IMR-90 (cell line): Measurements from ENCODE around the gene PCBP4. TPM values are rescaled to one million over a fixed set of nuclear protein-coding genes. Genes with fewer than 3 reads are reported as not detected.

Source experiments
- ATAC-seq: fragments of 200-7000 bp; cut with Tn5 transposase; 2 replicates; pipeline ENCODE4 v1.9.1; 2020; ENCODE audit warnings: low read depth, mild to moderate bottlenecking, moderate library complexity
- BruUV-seq: library from RNA; stranded (reverse); fragments of 400-500 nt; replicated peaks from 2 replicates; lab custom pipeline; 2021; lab: Mats Ljungman, UMichigan
- CTCF ChIA-PET: fragments of 300-600 bp; formaldehyde crosslinking; extraction: SDS; loops from one replicate; lab custom pipeline; 2021; ENCODE audit warnings: antibody characterized with exemption; lab: Yijun Ruan, JAX
- POLR2A ChIA-PET: fragments of 300-600 bp; sonication (Branson Sonifier 250); formaldehyde crosslinking; loops from one replicate; lab custom pipeline; 2022; ENCODE audit warnings: antibody characterized with exemption; ENCODE audit not compliant: unreplicated experiment; lab: Charles Lee
- DNase-seq: peaks from one replicate; pipeline ENCODE4 v3.0.0; 2013
- H2AFZ ChIP-seq: replicated peaks from 2 replicates; pipeline ENCODE3; 2013; ENCODE audit warnings: low read length, mild to moderate bottlenecking; ENCODE audit not compliant: poor library complexity
- H2AK5ac ChIP-seq: 2 replicates; pipeline ENCODE4 v1.6.1; 2013; ENCODE audit warnings: low read depth, low read length, inconsistent platforms
- H2AK9ac ChIP-seq: replicated peaks from 2 replicates; pipeline ENCODE3; 2013; ENCODE audit warnings: mild to moderate bottlenecking, low read depth, low read length, moderate library complexity; ENCODE audit not compliant: poor library complexity
- H2BK120ac ChIP-seq: 2 replicates; pipeline ENCODE4 v1.6.1; 2013; ENCODE audit warnings: low read depth, low read length, inconsistent platforms
- H2BK15ac ChIP-seq: 3 replicates; pipeline ENCODE4 v1.6.1; 2013; ENCODE audit warnings: low read depth, low read length, inconsistent platforms
- H2BK20ac ChIP-seq: 2 replicates; pipeline ENCODE4 v1.6.1; 2013; ENCODE audit warnings: low read depth, mild to moderate bottlenecking, inconsistent platforms, low read length, moderate library complexity
- H2BK5ac ChIP-seq: 2 replicates; pipeline ENCODE4 v1.6.1; 2013; ENCODE audit warnings: mild to moderate bottlenecking, low read depth, low read length, inconsistent platforms; ENCODE audit not compliant: poor library complexity, severe bottlenecking
- H3K14ac ChIP-seq: replicated peaks from 2 replicates; pipeline ENCODE4 v1.6.1; 2013; ENCODE audit warnings: low read depth, low read length, inconsistent platforms
- H3K18ac ChIP-seq: 2 replicates; pipeline ENCODE4 v1.6.1; 2013; ENCODE audit warnings: low read depth, low read length, control low read depth
- H3K23ac ChIP-seq: 2 replicates; pipeline ENCODE4 v1.6.1; 2013; ENCODE audit warnings: low read depth, low read length, inconsistent platforms
- H3K27ac ChIP-seq: 2 replicates; pipeline ENCODE4 v1.5.1; 2013; ENCODE audit warnings: mild to moderate bottlenecking, control low read depth, low read length; ENCODE audit not compliant: insufficient read depth
- H3K27me3 ChIP-seq: 2 replicates; pipeline ENCODE4 v1.6.1; 2013; ENCODE audit warnings: low read length; ENCODE audit not compliant: control insufficient read depth, insufficient read depth
- H3K36me3 ChIP-seq: 2 replicates; pipeline ENCODE4 v1.6.1; 2013; ENCODE audit warnings: low read length, mixed read lengths; ENCODE audit not compliant: control insufficient read depth, insufficient read depth
- H3K4ac ChIP-seq: 2 replicates; pipeline ENCODE4 v1.6.1; 2013; ENCODE audit warnings: low read depth, low read length, inconsistent platforms
- H3K4me1 ChIP-seq: 2 replicates; pipeline ENCODE4 v1.6.1; 2013; ENCODE audit warnings: low read length, mixed read lengths; ENCODE audit not compliant: control insufficient read depth, insufficient read depth
- H3K4me2 ChIP-seq: 2 replicates; pipeline ENCODE4 v1.6.1; 2013; ENCODE audit warnings: low read depth, mild to moderate bottlenecking, control low read depth, low read length, moderate library complexity
- H3K4me3 ChIP-seq: 2 replicates; pipeline ENCODE4 v1.5.1; 2013; ENCODE audit warnings: low read depth, mild to moderate bottlenecking, control low read depth, low read length, moderate library complexity; ENCODE audit not compliant: insufficient read depth
- H3K56ac ChIP-seq: 2 replicates; pipeline ENCODE4 v1.6.1; 2013; ENCODE audit warnings: low read length, inconsistent platforms; ENCODE audit not compliant: insufficient read depth; ENCODE audit errors: extremely low read depth
- H3K79me1 ChIP-seq, 2 experiments: 2 replicates each; pipeline ENCODE4 v1.6.1; 2013; ENCODE audit warnings: low read length in 2 of 2, inconsistent platforms in 1 of 2, low read depth in 1 of 2
- H3K9ac ChIP-seq: 2 replicates; pipeline ENCODE4 v1.6.1; 2013; ENCODE audit warnings: low read depth, low read length, control low read depth
- H3K9me1 ChIP-seq: 2 replicates; pipeline ENCODE4 v1.6.1; 2013; ENCODE audit warnings: low read length, inconsistent platforms; ENCODE audit not compliant: insufficient read depth
- H3K9me3 ChIP-seq: 2 replicates; pipeline ENCODE4 v1.6.1; 2013; ENCODE audit warnings: low read length; ENCODE audit not compliant: control insufficient read depth, insufficient read depth
- H4K20me1 ChIP-seq: 2 replicates; pipeline ENCODE4 v1.6.1; 2013; ENCODE audit warnings: low read length, inconsistent platforms; ENCODE audit not compliant: insufficient read depth
- H4K5ac ChIP-seq: 2 replicates; pipeline ENCODE4 v1.6.1; 2013; ENCODE audit warnings: mild to moderate bottlenecking, low read depth, low read length, control low read depth
- H4K8ac ChIP-seq, 2 experiments: 2 replicates each; pipeline ENCODE4 v1.6.1; 2013; ENCODE audit warnings: low read depth in 2 of 2, low read length in 2 of 2, control low read depth in 1 of 2, inconsistent platforms in 1 of 2
- H4K91ac ChIP-seq: 2 replicates; pipeline ENCODE4 v1.6.1; 2013; ENCODE audit warnings: low read depth, low read length, inconsistent platforms; ENCODE audit not compliant: insufficient read depth
- BHLHE40 ChIP-seq: fragments of 150-350 bp; IDR thresholded peaks from 2 replicates; pipeline ENCODE4 v1.6.1; 2016; ENCODE audit warnings: mild to moderate bottlenecking, low read depth, low read length
- CEBPB ChIP-seq: IDR thresholded peaks from 2 replicates; pipeline ENCODE4 v1.6.1; 2012; ENCODE audit warnings: low read depth, low read length, improper control_type of control experiment
- MXI1 ChIP-seq: IDR thresholded peaks from 2 replicates; pipeline ENCODE4 v1.6.1; 2012; ENCODE audit warnings: low read depth, mild to moderate bottlenecking, low read length, moderate library complexity, borderline replicate concordance
- NFE2L2 ChIP-seq: fragments of 150-350 bp; IDR thresholded peaks from 2 replicates; pipeline ENCODE4 v1.6.1; 2016; ENCODE audit warnings: low read depth, mild to moderate bottlenecking, low read length
- RAD21 ChIP-seq: IDR thresholded peaks from 2 replicates; pipeline ENCODE4 v1.6.1; 2012; ENCODE audit warnings: low read length, improper control_type of control experiment
- RCOR1 ChIP-seq: IDR thresholded peaks from 2 replicates; pipeline ENCODE4 v1.6.1; 2012; ENCODE audit warnings: mild to moderate bottlenecking, low read length, improper control_type of control experiment; ENCODE audit not compliant: insufficient replicate concordance
- WGBS, 2 experiments: methylation state at CpG; one replicate each; pipeline versions ENCODE4 v1.1.5 to v1.1.7; 2013; ENCODE audit warnings: missing lambda C conversion rate in 2 of 2; ENCODE audit not compliant: insufficient read length in 1 of 2; ENCODE audit errors: extremely low coverage in 2 of 2; 5-methylcytosine and 5-hydroxymethylcytosine counted together
- dilution Hi-C: fragments of 300-500 bp; cut with HindIII; formaldehyde crosslinking; loops from one replicate; pipeline ENCODE4 v1.14.3; 2018; ENCODE audit warnings: low sequenced_read_pairs; ENCODE audit not compliant: unreplicated experiment
- in situ Hi-C: fragments of 300-500 bp; cut with MboI; formaldehyde crosslinking; loops from 3 replicates; pipeline ENCODE4 v1.14.3; 2019; ENCODE audit warnings: low sequenced_read_pairs, inconsistent platforms, mixed read lengths
- intact Hi-C: fragments of 100-400 bp; cut with micrococcal nuclease; formaldehyde crosslinking; loops from 2 replicates; pipeline ENCODE4 v1.10.0; 2022
- polyA plus RNA-seq, 3 experiments: library from polyadenylated mRNA; depleted of rRNA; stranded (reverse); fragments of >200 nt; gene quantifications; 2 replicates each; pipeline ENCODE4 v1.2.3, GENCODE V29; 2012; ENCODE audit warnings: low replicate concordance in 1 of 3
- total RNA-seq: library from RNA; depleted of rRNA; stranded (reverse); fragments of >200 nt; gene quantifications from 2 replicates; pipeline ENCODE4 v1.2.3, GENCODE V29; 2012

The PCBP4 gene
- total and polyA plus RNA-seq, 2 of the 4 experiments (the other 2 are of a cell fraction) = 70.8 to 110 TPM

DNA sequence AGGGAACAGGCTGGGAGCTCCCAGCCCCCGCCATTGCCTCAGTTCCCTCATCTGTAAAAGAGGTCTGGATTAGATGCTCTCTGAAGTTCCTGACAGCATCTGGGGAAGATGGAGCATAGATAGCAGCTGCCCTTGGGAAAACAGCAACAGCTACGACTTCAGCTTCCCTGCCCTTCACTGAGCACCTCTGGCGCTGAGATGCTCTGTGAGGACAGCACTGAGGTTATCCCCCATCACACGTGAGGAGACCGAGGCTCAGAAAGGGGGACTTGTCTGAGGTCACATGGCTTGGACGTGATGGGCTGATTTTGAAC is 39.5 kb upstream of the PCBP4 start:
- H3K4me2 ChIP-seq = no peak overlapping the region
- no peak overlapping the region for H3K4ac ChIP-seq
- ATAC-seq (no peak), DNase-seq (no peak)
- no peak overlapping the region; a peak in 1 of 4 replicates for H4K8ac ChIP-seq
- CTCF ChIA-PET = interaction anchor here (1.2 kb wide), 1 partner anchor 116 kb away, joined by 3 read pairs; no protein-coding TSS in a partner anchor
- in situ Hi-C loops = no loop called here
- no peak overlapping the region for H4K5ac ChIP-seq
- TF ChIP-seq NFE2L2 (no peak), BHLHE40 (no peak), CEBPB (no peak), MXI1 (no peak), RAD21 (no peak), RCOR1 (no peak)
- H4K91ac ChIP-seq = no peak overlapping the region
- H2BK20ac ChIP-seq = no peak overlapping the region; the same call in 1 of the 2 replicates
- no peak overlapping the region for H3K56ac ChIP-seq
- no peaks in the 10 kb centered on the region for H3K36me3 ChIP-seq
- H3K23ac ChIP-seq = no peak overlapping the region
- H3K27me3 ChIP-seq = no peaks in the 10 kb centered on the region
- no peak overlapping the region for H2AK9ac ChIP-seq
- H4K20me1 ChIP-seq = no peaks in the 10 kb centered on the region
- peaks cover 11% of the 10 kb centered on the region for H3K4me1 ChIP-seq
- no peak overlapping the region for H2BK5ac ChIP-seq
- peak overlapping the region; percentile 5 for H2AFZ ChIP-seq
- BruUV-seq = no TSS peak
- H3K9me1 ChIP-seq = no peaks in the 10 kb centered on the region
- H3K9ac ChIP-seq = no peak overlapping the region
- H3K27ac ChIP-seq = no peak overlapping the region
- no peak overlapping the region for H3K18ac ChIP-seq
- no peak overlapping the region; the same call in 1 of the 2 replicates for H2AK5ac ChIP-seq
- H2BK15ac ChIP-seq = no peak overlapping the region
- H2BK120ac ChIP-seq = no peak overlapping the region
- WGBS, 2 experiments = no CpG with 5 or more reads among the region's 6 CpGs
- dilution Hi-C loops = no loop called here
- POLR2A ChIA-PET = no interaction called here
- no peak overlapping the region for H3K4me3 ChIP-seq
- H3K9me3 ChIP-seq = no peaks in the 10 kb centered on the region
- no peaks in the 10 kb centered on the region for H3K79me1 ChIP-seq
- no peak overlapping the region for H3K14ac ChIP-seq
- intact Hi-C loops = no loop called here
